ENCODE results near the gene INTS4. TPM values are rescaled to one million over a fixed set of nuclear protein-coding genes. Genes with fewer than 3 reads are reported as not detected.
"Not testable (repeated sequence)": the region's sequence is repeated elsewhere in the genome, so short reads cannot be mapped to it uniquely, and the experiment has no call there.

INTS4 gene
- total RNA-seq (2014; rRNA removed; shearing (Covaris generic)) (50.6 and 57.1 TPM in 2 replicates), total RNA-seq (2022) (56.4 and 57.0 TPM in 2 replicates), Bru-seq, nascent RNA (percentile 74 among the genes with signal in this experiment), BruChase-seq, experiment 1, labeled RNA remaining after a 6-hour chase (percentile 66 among the genes with signal in this experiment), BruChase-seq, experiment 2, labeled RNA remaining after a 2-hour chase (percentile 64 among the genes with signal in this experiment)
- long read RNA-seq, transcript INTS4-209 (23 exons, 3,156 nt): major isoform, 30 of 49 reads
- long read RNA-seq, partial matches to known transcripts: 2 of 49 reads
- long read RNA-seq, other reads (novel, unspliced or antisense): 15 of 49 reads

GRCh38 chr11:77994434-77995362 lies at the start of gene INTS4:
INTS4 (minus strand) TSS chr11:77994668; CDS start chr11:77994643, 25 bp downstream.
- intact Hi-C loops (cut with micrococcal nuclease; ENCODE audit: unreplicated experiment): loop anchor here (1.0 to 10.0 kb wide), 5 partner anchors 140 to 1550 kb away; partner anchors contain the start of genes ALG8, CLNS1A, EMSY and KCTD21
- Histone ChIP-seq H4K20me1 (ENCODE audit: insufficient read depth, low read length) (no peaks in the 10 kb centered on the region), H3K36me3 (ENCODE audit: insufficient read depth, low read length) (peaks cover 18% of the 10 kb centered on the region), H3K27ac (ENCODE audit: low read depth, low read length, poor library complexity, severe bottlenecking) (peak within 1 kb of the TSS; percentile 79), H3K4me1 (ENCODE audit: insufficient read depth, low read length, poor library complexity, severe bottlenecking) (peaks cover 38% of the 10 kb centered on the region), H3K4me2 (ENCODE audit: low read length) (peak within 1 kb of the TSS; percentile 98), H3K9me3 (ENCODE audit: low read length) (no peaks in the 10 kb centered on the region), H3K9me2 (ENCODE audit: insufficient read depth, low read length) (no peaks in the 10 kb centered on the region), H3K4me3 (ENCODE audit: low read depth, low read length, poor library complexity, severe bottlenecking) (peak within 1 kb of the TSS; percentile 79), H3K79me2 (ENCODE audit: insufficient read depth, low read depth, low read length) (peaks cover 22% of the 10 kb centered on the region), H2AFZ (ENCODE audit: low read length) (peak within 1 kb of the TSS; percentile 88)
- CTCF ChIA-PET (ENCODE audit: unreplicated experiment): interaction anchor here (0.6 to 1.2 kb wide), 4 partner anchors 51 to 221 kb away, joined by 3 to 8 read pairs (median 4); partner anchors contain the start of gene NDUFC2
- no TSS peak for BruUV-seq (replicated peaks)
- TF ChIP-seq CTCF (conservative IDR thresholded peaks at IDR 0.05; ENCODE audit: low read length): peak; percentile 41; the same call in 1 of the 2 replicates
- TF ChIP-seq EZH2phosphoT487 (IDR thresholded peaks at IDR 0.05; ENCODE audit: borderline replicate concordance, low read depth, low read length): no peak
- POLR2A ChIA-PET: interaction anchor here (0.5 to 1.7 kb wide), 21 partner anchors 10 to 1212 kb away, joined by 3 to 11 read pairs (median 3); partner anchors contain the start of genes ALG8, KCTD21 and USP35
- DNase-seq (ENCODE audit: low spot score): peak; percentile 99

- H3K9me3 ChIP-seq (ENCODE audit: low read length): no peaks in the 10 kb centered on the region
- H2AFZ ChIP-seq (ENCODE audit: low read length): no peak overlapping the region
- H3K79me2 ChIP-seq (ENCODE audit: insufficient read depth, low read depth, low read length): no peaks in the 10 kb centered on the region
- intact Hi-C loops (cut with micrococcal nuclease; ENCODE audit: unreplicated experiment): no loop called here
- no peaks in the 10 kb centered on the region for H3K36me3 ChIP-seq (ENCODE audit: insufficient read depth, low read length)
- no peaks in the 10 kb centered on the region for H3K9me2 ChIP-seq (ENCODE audit: insufficient read depth, low read length)
- no peak overlapping the region for H3K4me2 ChIP-seq (ENCODE audit: low read length)
- DNase-seq (ENCODE audit: low spot score): no peak
- H3K27ac ChIP-seq (ENCODE audit: low read depth, low read length, poor library complexity, severe bottlenecking): no peak overlapping the region
- TF ChIP-seq CTCF (conservative IDR thresholded peaks at IDR 0.05; ENCODE audit: low read length): no peak
- TF ChIP-seq EZH2phosphoT487 (IDR thresholded peaks at IDR 0.05; ENCODE audit: borderline replicate concordance, low read depth, low read length): no peak
- H3K4me3 ChIP-seq (ENCODE audit: low read depth, low read length, poor library complexity, severe bottlenecking): no peak overlapping the region
- ChIA-PET POLR2A (interaction anchor here (0.6 to 0.9 kb wide), 2 partner anchors 32 to 392 kb away, joined by 3 to 5 read pairs; no protein-coding TSS in a partner anchor), CTCF (ENCODE audit: unreplicated experiment) (no interaction called here)
- H4K20me1 ChIP-seq (ENCODE audit: insufficient read depth, low read length): no peaks in the 10 kb centered on the region
- BruUV-seq (replicated peaks): no TSS peak
- H3K4me1 ChIP-seq (ENCODE audit: insufficient read depth, low read length, poor library complexity, severe bottlenecking): peaks cover 3% of the 10 kb centered on the region
These were observed 47.5 kb upstream of the INTS4 start for GRCh38 chr11:78041843-78042440.

GRCh38 chr11:78041380-78041719 lies 46.9 kb upstream of the INTS4 start:
- H3K9me3 ChIP-seq (ENCODE audit: low read length); H4K20me1 ChIP-seq (ENCODE audit: insufficient read depth, low read length); H3K79me2 ChIP-seq (ENCODE audit: insufficient read depth, low read depth, low read length); BruUV-seq (replicated peaks); H3K27ac ChIP-seq (ENCODE audit: low read depth, low read length, poor library complexity, severe bottlenecking); H3K4me1 ChIP-seq (ENCODE audit: insufficient read depth, low read length, poor library complexity, severe bottlenecking); H3K36me3 ChIP-seq (ENCODE audit: insufficient read depth, low read length); DNase-seq (ENCODE audit: low spot score); H3K9me2 ChIP-seq (ENCODE audit: insufficient read depth, low read length); H2AFZ ChIP-seq (ENCODE audit: low read length); H3K4me2 ChIP-seq (ENCODE audit: low read length); CTCF ChIA-PET (ENCODE audit: unreplicated experiment); H3K4me3 ChIP-seq (ENCODE audit: low read depth, low read length, poor library complexity, severe bottlenecking); intact Hi-C loops (cut with micrococcal nuclease; ENCODE audit: unreplicated experiment): not testable (repeated sequence)
- POLR2A ChIA-PET: interaction anchor here (0.9 kb wide), 1 partner anchor 392 kb away, joined by 3 read pairs; no protein-coding TSS in a partner anchor
